Stimulated activated CD8-positive, alpha-beta memory T cell treated with anti-CD3 and anti-CD28 coated beads, Interleukin-12 subunit alpha, Interleukin-12 subunit beta, amount 100 ng/mL, for 24 hours (primary cell): ENCODE results near the gene FFAR4.
"Not testable (repeated sequence)": the region's sequence is repeated elsewhere in the genome, so short reads cannot be mapped to it uniquely, and the experiment has no call there.

Source experiments
- DNase-seq: peaks from one replicate; pipeline ENCODE4 v3.0.0-alpha.2; 2020; ENCODE audit errors: extremely low read depth

FFAR4 gene

DNA sequence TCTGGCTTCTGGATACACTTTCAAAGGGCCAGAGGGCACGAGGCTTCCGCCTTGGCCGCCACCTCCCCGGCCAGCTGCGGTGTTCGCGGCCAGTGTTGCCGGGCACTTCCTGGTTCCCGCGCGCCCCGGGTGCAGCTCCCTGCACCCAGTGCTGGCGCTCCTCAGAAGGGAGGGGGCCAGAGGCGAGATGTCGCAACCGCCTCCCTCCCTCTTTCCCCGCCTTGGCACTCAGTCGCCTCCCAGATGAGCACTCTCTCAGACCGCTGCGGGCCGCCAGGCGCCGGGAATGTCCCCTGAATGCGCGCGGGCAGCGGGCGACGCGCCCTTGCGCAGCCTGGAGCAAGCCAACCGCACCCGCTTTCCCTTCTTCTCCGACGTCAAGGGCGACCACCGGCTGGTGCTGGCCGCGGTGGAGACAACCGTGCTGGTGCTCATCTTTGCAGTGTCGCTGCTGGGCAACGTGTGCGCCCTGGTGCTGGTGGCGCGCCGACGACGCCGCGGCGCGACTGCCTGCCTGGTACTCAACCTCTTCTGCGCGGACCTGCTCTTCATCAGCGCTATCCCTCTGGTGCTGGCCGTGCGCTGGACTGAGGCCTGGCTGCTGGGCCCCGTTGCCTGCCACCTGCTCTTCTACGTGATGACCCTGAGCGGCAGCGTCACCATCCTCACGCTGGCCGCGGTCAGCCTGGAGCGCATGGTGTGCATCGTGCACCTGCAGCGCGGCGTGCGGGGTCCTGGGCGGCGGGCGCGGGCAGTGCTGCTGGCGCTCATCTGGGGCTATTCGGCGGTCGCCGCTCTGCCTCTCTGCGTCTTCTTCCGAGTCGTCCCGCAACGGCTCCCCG, at the start of gene FFAR4:
Gene FFAR4 (plus strand): TSS at position 231 of the 842 bp plus-strand sequence. CDS start 56 bp downstream, at position 287.
- DNase-seq, result no peak

DNA sequence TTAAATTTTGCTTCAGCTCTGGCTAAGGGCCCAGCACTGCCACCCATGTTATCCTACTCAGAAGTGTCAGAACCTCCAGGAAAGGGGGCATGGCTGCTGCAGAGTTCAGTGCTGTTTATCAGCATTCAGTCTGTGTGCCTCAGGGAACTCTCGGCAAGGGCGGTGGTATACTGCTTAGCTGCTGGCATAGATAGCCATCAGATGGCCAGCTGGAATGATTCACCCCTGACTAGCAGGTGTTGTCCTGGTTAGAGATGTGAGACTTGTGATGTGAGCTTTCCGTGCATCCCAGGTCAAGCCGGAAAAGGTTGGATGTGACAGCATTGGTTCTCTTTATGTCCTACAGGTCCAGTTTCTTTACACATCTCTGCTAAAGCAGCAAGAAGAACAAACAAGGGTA, 47.9 kb upstream of the FFAR4 start:
- no peak for DNase-seq

DNA sequence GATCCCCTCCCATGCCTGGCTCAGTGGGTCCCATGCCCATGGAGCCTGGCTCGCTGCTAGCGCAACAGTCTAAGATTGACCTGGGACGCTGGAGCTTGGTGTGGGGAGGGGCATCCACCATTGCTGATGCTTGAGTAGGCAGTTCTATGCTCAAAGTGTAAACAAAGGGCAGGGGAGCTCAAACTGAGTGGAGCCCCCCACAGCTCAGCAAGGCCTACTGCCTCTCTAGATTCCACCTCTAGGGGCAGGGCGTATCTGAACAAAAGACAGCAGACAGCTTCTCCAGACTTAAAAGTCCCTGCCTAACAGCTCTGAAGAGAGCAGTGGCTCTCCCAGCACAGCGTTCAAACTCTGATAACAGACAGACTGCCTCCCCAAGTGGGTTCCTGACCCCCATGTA, 31.2 kb upstream of the FFAR4 start:
- no peak for DNase-seq

GRCh38 chr10:93540871-93541270, 25.6 kb upstream of the FFAR4 start:
- not testable (repeated sequence) for DNase-seq

- no peak for DNase-seq
Measured at GRCh38 chr10:93541402-93542357, 24.8 kb upstream of the FFAR4 start.

- no peak for DNase-seq
Measured at GRCh38 chr10:93542358-93542791, 24.1 kb upstream of the FFAR4 start.

DNA sequence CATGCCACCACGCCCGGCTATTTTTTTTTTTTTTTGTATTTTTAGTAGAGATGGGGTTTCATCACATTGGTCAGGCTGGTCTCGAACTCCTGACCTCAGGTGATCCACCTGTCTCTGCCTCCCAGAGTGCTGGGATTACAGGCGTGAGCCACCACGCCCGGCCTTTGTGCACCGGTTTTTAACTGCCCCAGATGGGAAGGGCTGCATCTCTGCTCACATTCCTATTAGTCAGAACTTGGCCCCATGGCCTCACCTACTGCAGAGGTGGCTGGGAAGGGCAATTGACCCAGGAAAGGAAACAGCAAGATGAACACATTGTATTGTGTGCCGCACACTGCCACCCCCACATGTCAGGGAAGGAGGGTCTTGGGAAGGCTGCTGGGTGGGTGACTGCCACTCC, 19.5 kb upstream of the FFAR4 start:
- DNase-seq, result not testable (repeated sequence)

DNA sequence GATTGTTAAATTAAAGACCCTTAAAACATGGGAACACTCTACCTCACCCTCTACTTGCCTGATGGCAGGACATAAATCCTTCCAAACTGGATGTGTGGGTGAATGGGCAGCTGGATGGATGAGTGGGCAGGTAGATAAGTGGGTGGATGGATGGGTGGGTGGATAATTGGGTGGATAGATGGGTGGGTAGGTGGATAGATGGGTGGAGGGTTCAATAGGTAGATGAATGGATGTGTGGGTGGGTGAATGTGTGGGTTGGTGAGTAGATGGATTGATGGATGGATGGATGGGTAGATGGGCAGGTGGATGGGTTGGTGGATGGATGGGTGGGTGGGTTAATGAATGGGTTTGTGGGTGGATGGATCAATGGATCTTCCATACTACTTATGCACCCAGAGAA, 18.9 kb upstream of the FFAR4 start:
- no peak for DNase-seq

- DNase-seq, result no peak
Measured at GRCh38 chr10:93548376-93549071, 17.9 kb upstream of the FFAR4 start.

DNA sequence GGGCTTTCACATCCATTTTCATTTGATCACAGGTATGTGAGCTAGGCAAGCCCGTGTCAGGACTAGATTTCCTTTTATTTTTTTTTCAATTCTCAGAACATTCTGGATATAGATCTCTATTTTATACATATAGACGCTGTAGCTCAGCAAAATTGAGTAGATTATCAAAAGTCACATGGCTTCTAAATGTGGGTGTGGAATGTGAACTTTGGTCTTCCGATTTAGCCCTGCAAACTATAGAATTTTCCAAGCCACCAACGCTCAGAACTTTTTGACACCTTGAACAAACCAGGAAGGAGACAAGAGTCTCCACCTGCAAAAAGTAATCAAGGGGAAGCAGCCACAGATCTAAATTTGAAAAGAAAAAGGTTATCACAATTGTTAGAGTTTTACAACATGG, 15.9 kb upstream of the FFAR4 start:
- DNase-seq, result no peak

- no peak for DNase-seq
Measured at GRCh38 chr10:93552780-93553179, 13.7 kb upstream of the FFAR4 start.

DNA sequence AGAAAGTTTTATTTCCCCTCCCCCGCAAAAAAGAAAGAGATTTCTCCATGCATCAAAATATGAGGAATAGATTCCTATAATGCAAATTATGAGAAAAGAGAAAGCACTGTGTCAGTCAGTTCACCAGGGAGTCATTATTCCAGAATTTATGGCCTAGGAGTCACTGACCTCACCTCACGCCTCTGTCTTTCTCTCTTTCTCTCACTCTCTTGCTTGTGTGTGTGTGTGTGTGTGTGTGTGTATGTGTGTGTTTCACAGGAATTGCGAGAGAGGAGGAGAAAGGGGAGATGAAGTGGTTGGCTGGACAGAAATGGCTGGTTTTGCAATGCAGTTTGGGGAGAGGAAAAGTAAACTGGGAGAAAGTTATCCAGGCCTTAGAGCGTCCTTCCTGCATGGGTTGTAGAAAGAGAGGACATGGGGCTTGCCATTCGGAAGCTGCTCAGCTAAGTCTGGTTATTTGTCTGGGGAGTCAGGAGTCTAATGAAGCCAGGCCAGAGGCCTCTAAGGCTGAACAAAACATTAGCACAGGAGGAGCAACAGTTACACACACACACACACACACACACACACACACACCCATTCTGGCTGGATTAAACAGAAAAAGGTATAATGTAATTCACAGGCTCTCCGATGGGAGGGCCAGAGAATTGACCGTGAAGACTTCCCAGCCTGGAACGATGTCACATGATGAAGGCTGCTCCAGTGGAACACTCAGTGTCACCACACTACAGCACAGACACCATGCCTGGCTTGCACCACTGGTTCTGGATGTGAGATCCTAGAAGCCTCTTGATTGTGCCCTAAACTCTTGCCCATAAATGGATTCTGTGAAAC, 12.8 kb upstream of the FFAR4 start:
- no peak for DNase-seq

DNA sequence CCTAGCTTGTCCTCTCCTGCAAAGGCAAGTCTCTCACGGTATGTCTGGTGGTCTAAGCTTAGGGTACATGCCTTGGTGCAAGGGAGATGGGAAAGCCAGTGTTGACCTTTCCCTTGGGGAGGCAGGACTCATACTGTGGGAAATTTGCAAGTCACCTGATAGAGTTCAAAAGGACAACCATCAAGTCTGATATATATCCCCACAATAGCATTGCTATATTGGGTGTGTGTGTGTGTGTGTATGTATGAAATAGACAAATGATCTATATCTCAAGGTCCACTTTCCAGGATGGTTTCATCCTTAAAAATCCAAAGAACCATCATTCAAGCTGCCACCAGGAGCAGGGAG, 12.2 kb upstream of the FFAR4 start:
- DNase-seq, result no peak

DNA sequence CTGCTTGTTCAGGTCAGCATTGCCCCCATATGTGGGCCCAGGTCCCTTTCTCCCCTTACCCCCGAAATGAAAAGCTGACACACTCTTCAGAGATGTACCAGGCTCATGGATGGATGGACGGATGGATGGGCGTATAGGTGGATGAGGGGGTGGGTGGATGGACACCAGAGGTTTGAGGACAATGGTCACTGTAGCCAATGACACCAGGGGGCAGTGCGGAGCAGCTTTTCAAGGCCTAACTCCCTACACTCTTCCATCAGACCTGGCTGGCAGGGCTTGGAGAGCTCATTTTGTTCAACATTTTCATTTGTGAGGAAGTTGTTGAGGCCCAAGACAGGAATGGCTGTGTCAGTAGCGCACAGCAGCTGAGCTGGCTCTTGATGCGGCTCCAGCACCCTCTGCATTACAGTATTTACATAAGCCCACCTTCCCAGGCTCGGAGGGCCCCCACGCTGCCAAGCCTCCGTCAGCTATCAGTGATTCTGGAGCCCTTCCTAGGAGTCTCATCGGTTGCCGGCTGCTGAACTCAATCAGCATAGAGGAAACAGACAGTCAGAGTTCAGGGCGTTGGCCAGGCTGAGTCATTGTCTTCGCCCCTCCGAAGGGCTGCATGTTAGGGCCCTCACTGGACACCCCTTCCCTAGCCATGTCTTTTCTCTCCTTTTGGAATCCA, 11.6 kb upstream of the FFAR4 start:
- no peak for DNase-seq

DNA sequence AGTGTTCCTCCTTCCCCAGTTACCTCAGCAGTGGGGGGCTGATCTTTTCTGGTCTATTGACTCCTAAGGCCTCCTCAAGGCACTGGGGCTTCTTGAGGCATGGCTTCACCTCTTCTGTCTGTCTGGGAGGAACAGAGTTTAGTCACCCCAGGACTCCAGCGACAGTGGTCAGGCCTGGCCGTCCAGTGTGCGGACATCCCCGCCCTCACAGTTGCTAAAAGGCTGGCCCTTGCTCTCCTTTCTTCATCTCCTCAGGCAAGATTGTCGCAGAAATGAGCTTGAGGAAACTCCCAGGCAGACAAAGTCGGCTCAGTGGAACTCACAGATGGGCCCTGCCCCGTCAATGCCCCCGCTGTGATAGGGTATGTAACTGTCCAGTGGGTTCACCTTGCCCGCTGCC, 7.0 kb upstream of the FFAR4 start:
- no peak for DNase-seq

GRCh38 chr10:93560541-93560940, 5.9 kb upstream of the FFAR4 start:
- no peak for DNase-seq

DNA sequence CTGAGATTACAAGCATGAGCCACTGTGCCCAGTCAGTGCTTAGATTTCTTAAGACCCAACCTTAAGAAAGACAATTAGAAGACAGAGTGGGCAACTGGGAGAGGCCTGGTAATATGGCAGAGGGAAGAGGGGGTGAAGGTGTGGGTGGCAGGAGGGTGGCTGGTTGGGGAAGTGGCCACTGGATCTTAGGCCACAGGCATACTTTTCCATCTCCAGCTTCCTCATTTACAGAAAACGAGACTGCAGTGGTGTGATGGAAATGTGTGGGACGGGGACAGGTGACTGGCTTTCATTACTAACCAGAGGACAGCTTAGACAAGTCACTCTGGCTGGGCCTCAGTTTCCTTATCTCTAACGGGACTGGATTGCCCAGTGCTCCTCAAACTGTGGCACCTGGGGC, 1.0 kb upstream of the FFAR4 start:
- no peak for DNase-seq

DNA sequence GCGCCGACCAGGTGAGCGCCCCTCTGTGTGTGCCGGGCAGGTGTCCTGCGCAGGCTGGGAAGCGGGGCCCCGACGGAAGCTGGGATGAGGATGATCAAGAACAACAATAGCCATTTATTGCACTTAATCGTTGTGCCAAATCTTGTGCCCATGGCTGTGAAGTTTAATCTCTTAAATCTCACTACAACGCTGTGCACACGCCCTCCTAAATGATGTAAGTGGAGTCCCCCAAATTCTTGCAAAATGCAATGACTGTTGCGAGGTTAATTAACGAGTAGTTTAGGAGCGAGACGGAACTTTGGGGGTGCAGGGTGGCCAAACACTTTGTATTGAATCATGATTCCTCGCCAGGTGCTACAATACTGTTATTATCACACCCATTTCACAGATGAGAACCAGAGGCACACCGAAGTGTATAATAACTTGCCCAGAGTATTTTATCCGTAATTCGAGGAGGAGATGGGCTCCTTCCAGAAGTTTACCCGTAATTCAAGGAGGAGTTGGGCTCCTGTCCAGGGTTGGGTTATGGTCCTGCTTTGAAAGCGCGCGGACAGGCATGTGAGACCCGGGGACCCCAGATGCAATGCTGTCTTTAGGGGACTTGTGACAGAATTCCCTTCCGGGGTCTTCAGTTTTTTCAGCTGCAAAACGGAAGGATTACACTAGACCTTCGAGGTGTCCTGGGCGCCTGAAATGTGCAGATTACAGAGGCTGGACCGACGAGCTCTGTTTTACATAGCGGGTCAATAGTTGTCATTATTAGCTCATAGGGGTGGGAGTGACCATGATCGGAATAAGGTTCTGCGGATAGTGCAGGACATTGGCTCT, 1.0 kb downstream of the FFAR4 start:
- DNase-seq, result no peak

GRCh38 chr10:93568105-93568390, 1.6 kb downstream of the FFAR4 start:
- no peak for DNase-seq

DNA sequence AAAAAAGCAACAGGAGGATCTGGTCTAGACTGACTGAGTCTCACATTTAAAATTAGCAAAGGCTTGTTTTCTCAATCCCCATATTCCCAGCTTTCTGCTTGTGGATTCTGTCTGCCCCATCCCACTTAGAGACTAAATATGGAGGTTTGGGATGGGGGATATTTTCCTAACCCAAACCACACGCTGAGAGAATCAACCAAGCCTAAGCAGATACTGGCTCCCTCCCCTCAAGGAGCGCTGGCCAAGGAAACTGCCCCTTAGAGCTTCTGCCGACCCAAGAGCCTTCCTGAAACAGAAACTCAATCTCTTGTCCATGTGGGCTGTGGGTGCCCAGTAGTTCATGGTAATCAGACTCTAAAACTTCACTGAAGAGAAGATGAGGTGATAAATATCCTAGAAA, 3.9 kb downstream of the FFAR4 start:
- DNase-seq, result no peak
